ENCODE results near the gene GPR132. TPM values are rescaled to one million over a fixed set of nuclear protein-coding genes. Genes with fewer than 3 reads are reported as not detected.

GPR132 gene
- total RNA-seq, 2 experiments from 2014 or later, result 47.4 to 49.4 TPM

GRCh38 chr14:105011312-105011990 lies 53.8 kb downstream of the GPR132 start:
- peaks cover 49% of the 10 kb centered on the region for H3K36me3 Mint-ChIP-seq
- no peaks in the 10 kb centered on the region for H3K27me3 Mint-ChIP-seq
- CTCF ChIA-PET, result no interaction called here
- DNase-seq (no peak), ATAC-seq (no peak)
- no peaks in the 10 kb centered on the region for H3K9me3 Mint-ChIP-seq (ENCODE audit: low read depth)
- no peak overlapping the region for H3K4me3 Mint-ChIP-seq
- H3K27ac Mint-ChIP-seq, result no peak overlapping the region
- peaks cover 38% of the 10 kb centered on the region for H3K4me1 Mint-ChIP-seq

GRCh38 chr14:105010891-105011291 lies 54.3 kb downstream of the GPR132 start:
- H3K4me1 Mint-ChIP-seq, result peaks cover 33% of the 10 kb centered on the region
- H3K36me3 Mint-ChIP-seq, result peaks cover 45% of the 10 kb centered on the region
- no peaks in the 10 kb centered on the region for H3K9me3 Mint-ChIP-seq (ENCODE audit: low read depth)
- ATAC-seq (no peak), DNase-seq (no peak)
- H3K4me3 Mint-ChIP-seq, result no peak overlapping the region
- no peaks in the 10 kb centered on the region for H3K27me3 Mint-ChIP-seq
- no peak overlapping the region for H3K27ac Mint-ChIP-seq
- CTCF ChIA-PET, result no interaction called here

GRCh38 chr14:105010106-105010505 lies 55.1 kb downstream of the GPR132 start:
- Mint-ChIP-seq H3K36me3 (peaks cover 40% of the 10 kb centered on the region), H3K27me3 (no peaks in the 10 kb centered on the region), H3K27ac (no peak overlapping the region), H3K9me3 (ENCODE audit: low read depth) (no peaks in the 10 kb centered on the region), H3K4me3 (no peak overlapping the region), H3K4me1 (peaks cover 25% of the 10 kb centered on the region)
- CTCF ChIA-PET, result interaction anchor here (1.4 kb wide), 1 partner anchor 9 kb away, joined by 4 read pairs; no protein-coding TSS in a partner anchor
- no peak for ATAC-seq
- DNase-seq, result no peak

- no peak for DNase-seq
- Mint-ChIP-seq H3K4me1 (peaks cover 5% of the 10 kb centered on the region), H3K4me3 (no peak overlapping the region), H3K36me3 (peaks cover 35% of the 10 kb centered on the region), H3K27me3 (no peaks in the 10 kb centered on the region), H3K27ac (no peak overlapping the region), H3K9me3 (ENCODE audit: low read depth) (no peaks in the 10 kb centered on the region)
- no peak for ATAC-seq
- CTCF ChIA-PET, result interaction anchor here (1.5 to 2.5 kb wide), 2 partner anchors 12 to 38 kb away, joined by 4 to 10 read pairs; no protein-coding TSS in a partner anchor
These were observed 57.5 kb downstream of the GPR132 start for GRCh38 chr14:105007593-105008264.

- no peaks in the 10 kb centered on the region for H3K27me3 Mint-ChIP-seq
- H3K27ac Mint-ChIP-seq, result no peak overlapping the region
- no peaks in the 10 kb centered on the region for H3K9me3 Mint-ChIP-seq (ENCODE audit: low read depth)
- H3K36me3 Mint-ChIP-seq, result peaks cover 34% of the 10 kb centered on the region
- DNase-seq (no peak), ATAC-seq (no peak)
- peaks cover 1% of the 10 kb centered on the region for H3K4me1 Mint-ChIP-seq
- CTCF ChIA-PET, result interaction anchor here (0.6 to 2.5 kb wide), 3 partner anchors 13 to 103 kb away, joined by 3 to 10 read pairs (median 4); no protein-coding TSS in a partner anchor
- no peak overlapping the region for H3K4me3 Mint-ChIP-seq
These were observed 58.2 kb downstream of the GPR132 start for GRCh38 chr14:105006831-105007592.

- H3K36me3 Mint-ChIP-seq, result peaks cover 29% of the 10 kb centered on the region
- peaks cover 1% of the 10 kb centered on the region for H3K4me1 Mint-ChIP-seq
- no peaks in the 10 kb centered on the region for H3K9me3 Mint-ChIP-seq (ENCODE audit: low read depth)
- CTCF ChIA-PET, result interaction anchor here (0.6 to 2.5 kb wide), 4 partner anchors 13 to 104 kb away, joined by 3 to 10 read pairs (median 5); no protein-coding TSS in a partner anchor
- H3K27me3 Mint-ChIP-seq, result no peaks in the 10 kb centered on the region
- ATAC-seq (no peak), DNase-seq (no peak)
- no peak overlapping the region for H3K27ac Mint-ChIP-seq
- no peak overlapping the region for H3K4me3 Mint-ChIP-seq
These were observed 59.0 kb downstream of the GPR132 start for GRCh38 chr14:105005929-105006830.

GRCh38 chr14:105005329-105005928 lies 59.8 kb downstream of the GPR132 start:
- no peak overlapping the region for H3K4me3 Mint-ChIP-seq
- H3K27ac Mint-ChIP-seq, result no peak overlapping the region
- no peaks in the 10 kb centered on the region for H3K27me3 Mint-ChIP-seq
- H3K36me3 Mint-ChIP-seq, result peaks cover 29% of the 10 kb centered on the region
- CTCF ChIA-PET, result interaction anchor here (2.0 to 2.5 kb wide), 2 partner anchors 14 to 40 kb away, joined by 6 to 10 read pairs; no protein-coding TSS in a partner anchor
- ATAC-seq (no peak), DNase-seq (no peak)
- H3K4me1 Mint-ChIP-seq, result peaks cover 1% of the 10 kb centered on the region
- H3K9me3 Mint-ChIP-seq (ENCODE audit: low read depth), result no peaks in the 10 kb centered on the region

Other genes with a start within 250 kb of the GPR132 start
- gene CEP170B, start 200.2 kb downstream of the GPR132 start, total RNA-seq, result 1 to 10 TPM; 4.6 to 8.5 TPM
- gene PLD4, start 140.6 kb downstream of the GPR132 start, total RNA-seq, result not detected
- not detected for gene AHNAK2, start 87.1 kb downstream of the GPR132 start, total RNA-seq
- gene CLBA1, start 79.6 kb downstream of the GPR132 start, total RNA-seq, result under 1 TPM; 0.56 to 0.67 TPM
- 10 to 100 TPM; 70.8 to 77.8 TPM for gene CDCA4, start 44.3 kb downstream of the GPR132 start, total RNA-seq
- gene JAG2, start 103.3 kb upstream of the GPR132 start, total RNA-seq, result 1 to 10 TPM in 1 of 2 experiments, under 1 TPM in 1; 0.76 to 3.2 TPM
- 10 to 100 TPM; 16.2 to 20.9 TPM for gene NUDT14, start 115.9 kb upstream of the GPR132 start, total RNA-seq
- 10 to 100 TPM; 47.1 to 49.0 TPM for gene BTBD6, start 183.1 kb upstream of the GPR132 start, total RNA-seq
- 10 to 100 TPM; 32.2 to 51.8 TPM for gene BRF1, start 235.6 kb upstream of the GPR132 start, total RNA-seq
- gene PACS2, start 249.3 kb upstream of the GPR132 start, total RNA-seq, result 10 to 100 TPM; 27.8 to 40.2 TPM

Measured in activated CD8-positive, alpha-beta memory T cell treated with anti-CD3 and anti-CD28 coated beads, Interleukin-2, amount 10 ng/mL, durations not matched to agents 7 days and 5 days (primary cell).